ENCODE results near the gene ADAM15. TPM values are rescaled to one million over a fixed set of nuclear protein-coding genes. Genes with fewer than 3 reads are reported as not detected.

Gene ADAM15
- polyA plus RNA-seq, 1 of the 3 experiments (the other 2 are of a cell fraction), result 60.1 TPM

- Histone ChIP-seq H2AFZ (ENCODE audit: low read depth) (no peak overlapping the region), H3F3A (replicated peaks; ENCODE audit: insufficient read depth) (peaks cover 15% of the 10 kb centered on the region), H3K4me1 (ENCODE audit: control insufficient read depth in 1 of 2, insufficient read depth in 2 of 2, low read depth in 1 of 2, low read length in 1 of 2) (peaks cover 0 to 2% of the 10 kb centered on the region in 2 experiments; a peak in 1 of 4 replicates), H3K4me3 (ENCODE audit: low read depth in 2 of 2, low read length in 1 of 2) (no peak overlapping the region), H3K27me3 (ENCODE audit: insufficient read depth) (no peaks in the 10 kb centered on the region), H3K9me2 (no peaks in the 10 kb centered on the region), H3K9me3 (no peaks in the 10 kb centered on the region), H3K27ac (ENCODE audit: low read depth in 2 of 2, low read length in 1 of 2) (no peak overlapping the region), H4K20me1 (ENCODE audit: insufficient read depth) (no peaks in the 10 kb centered on the region), H3K79me2 (ENCODE audit: insufficient read depth) (no peaks in the 10 kb centered on the region), H3K9ac (no peak overlapping the region), H3K4me2 (no peak overlapping the region), H3K36me3 (replicated peaks in 1 of 2; ENCODE audit: control insufficient read depth in 1 of 2, insufficient read depth in 2 of 2, low read length in 1 of 2) (no peaks in the 10 kb centered on the region)
- no peak for TF ChIP-seq MEF2A (IDR thresholded peaks at IDR 0.05; ENCODE audit: borderline replicate concordance, low read depth)
- TF ChIP-seq RAD21 (IDR thresholded peaks at IDR 0.05; ENCODE audit: low read length), result no peak
- no peak for TF ChIP-seq MAX (IDR thresholded peaks at IDR 0.05; ENCODE audit: low read depth)
- no peak for TF ChIP-seq TEAD4 (IDR thresholded peaks at IDR 0.05; ENCODE audit: borderline replicate concordance, insufficient read depth)
- TF ChIP-seq EP300 (IDR thresholded peaks at IDR 0.05; ENCODE audit: borderline replicate concordance in 1 of 2, low read depth in 1 of 2, low read length in 1 of 2), result no peak
- TF ChIP-seq USF2 (IDR thresholded peaks at IDR 0.05; ENCODE audit: borderline replicate concordance, low read depth, low read length), result no peak
- TF ChIP-seq YY1 (IDR thresholded peaks at IDR 0.05; ENCODE audit: low read depth), result no peak
- TF ChIP-seq GABPA (IDR thresholded peaks at IDR 0.05; ENCODE audit: low read depth), result no peak
- TF ChIP-seq TCF12 (IDR thresholded peaks at IDR 0.05), result no peak
- no peak for TF ChIP-seq USF1 (IDR thresholded peaks at IDR 0.05; ENCODE audit: borderline replicate concordance, low read depth)
- no peak for TF ChIP-seq ZBTB33 (IDR thresholded peaks at IDR 0.05; ENCODE audit: borderline replicate concordance, low read depth)
- ChIA-PET CTCF (interaction anchor here (13.1 kb wide), 1 partner anchor 70 kb away, joined by 496 read pairs; the partner anchor contains the start of genes KRTCAP2 and TRIM46), POLR2A (no interaction called here)
- WGBS (ENCODE audit: low lambda C conversion rate), result 88% methylated on average over 4 of the region's 7 CpGs
- DNase-seq, result no peak
Observed at GRCh38 chr1:155099331-155099730, 48.2 kb downstream of the ADAM15 start.

- POLR2A ChIA-PET, result no interaction called here
- CTCF ChIA-PET, result interaction anchor here (0.6 to 3.3 kb wide), 4 partner anchors 12 to 64 kb away, joined by 3 to 20 read pairs (median 5); no protein-coding TSS in a partner anchor
- TF ChIP-seq POLR2AphosphoS5 (IDR thresholded peaks at IDR 0.05; ENCODE audit: low read depth, low read length) (no peak), TAF1 (IDR thresholded peaks at IDR 0.05; ENCODE audit: borderline replicate concordance, low read depth, low read length) (no peak), USF2 (IDR thresholded peaks at IDR 0.05; ENCODE audit: borderline replicate concordance, low read depth, low read length) (no peak), USF1 (IDR thresholded peaks at IDR 0.05; ENCODE audit: borderline replicate concordance, low read depth) (no peak), RXRA (IDR thresholded peaks at IDR 0.05; ENCODE audit: borderline replicate concordance, low read depth) (no peak), CTCF (IDR thresholded peaks at IDR 0.05) (no peak), JUND (IDR thresholded peaks at IDR 0.05) (no peak)
- no peak for DNase-seq
- no peaks in the 10 kb centered on the region for H3K9me3 ChIP-seq
- H3K36me3 ChIP-seq (replicated peaks in 1 of 2; ENCODE audit: control insufficient read depth in 1 of 2, insufficient read depth in 2 of 2, low read length in 1 of 2), result no peaks in the 10 kb centered on the region
- no peaks in the 10 kb centered on the region for H4K20me1 ChIP-seq (ENCODE audit: insufficient read depth)
- no peak overlapping the region for H3K4me3 ChIP-seq (ENCODE audit: low read depth in 2 of 2, low read length in 1 of 2)
- H3K9ac ChIP-seq, result no peak overlapping the region
- H3K9me2 ChIP-seq, result no peaks in the 10 kb centered on the region
- no peak overlapping the region for H2AFZ ChIP-seq (ENCODE audit: low read depth)
- no peaks in the 10 kb centered on the region for H3K79me2 ChIP-seq (ENCODE audit: insufficient read depth)
- WGBS (ENCODE audit: low lambda C conversion rate), result 74% methylated on average over 7 of the region's 9 CpGs
- H3K4me2 ChIP-seq, result no peak overlapping the region
- H3F3A ChIP-seq (replicated peaks; ENCODE audit: insufficient read depth), result no peaks in the 10 kb centered on the region
- H3K4me1 ChIP-seq (ENCODE audit: control insufficient read depth in 1 of 2, insufficient read depth in 2 of 2, low read depth in 1 of 2, low read length in 1 of 2), result no peaks in the 10 kb centered on the region
- no peaks in the 10 kb centered on the region; the same call in 1 of the 2 replicates for H3K27me3 ChIP-seq (ENCODE audit: insufficient read depth)
- H3K27ac ChIP-seq (ENCODE audit: low read depth in 2 of 2, low read length in 1 of 2), result no peak overlapping the region
Observed at GRCh38 chr1:155103325-155103724, 52.2 kb downstream of the ADAM15 start.

Measured in SK-N-SH (cell line).